Keratinocyte (primary cell): ENCODE results near the gene TSC22D4. TPM values are rescaled to one million over a fixed set of nuclear protein-coding genes. Genes with fewer than 3 reads are reported as not detected.

Experiments used
- DNase-seq: peaks from one replicate; pipeline ENCODE4 v3.0.0-alpha.2; 2011; ENCODE audit warnings: low read depth, missing footprints, low spot score
- FAIRE-seq: peaks from 2 replicates; lab custom pipeline; 2011; peaks lifted over from hg19 to GRCh38; lab: Jason Lieb, UNC
- H2AFZ ChIP-seq: 2 replicates; pipeline ENCODE4 v1.6.0; 2012; ENCODE audit warnings: low read length, control low read depth, inconsistent platforms; ENCODE audit not compliant: control insufficient read depth
- H3K27ac ChIP-seq: 2 replicates; pipeline ENCODE4 v1.5.1; 2011; ENCODE audit warnings: low read length; ENCODE audit not compliant: control insufficient read depth, insufficient read depth
- H3K27me3 ChIP-seq: 3 replicates; pipeline ENCODE4 v1.6.0; 2011; ENCODE audit warnings: low read length; ENCODE audit not compliant: control insufficient read depth, insufficient read depth; ENCODE audit errors: extremely low read depth
- H3K36me3 ChIP-seq, 2 experiments: 2 replicates in 1 of 2; 3 replicates in 1 of 2; pipeline ENCODE4 v1.5.1; 2011; ENCODE audit warnings: low read length in 2 of 2, mild to moderate bottlenecking in 1 of 2; ENCODE audit not compliant: control insufficient read depth in 2 of 2, insufficient read depth in 2 of 2; ENCODE audit errors: extremely low read depth in 1 of 2
- H3K4me1 ChIP-seq: 3 replicates; pipeline ENCODE4 v1.5.1; 2011; ENCODE audit warnings: low read length; ENCODE audit not compliant: control insufficient read depth, insufficient read depth; ENCODE audit errors: extremely low read depth
- H3K4me2 ChIP-seq: 3 replicates; pipeline ENCODE4 v1.6.0; 2011; ENCODE audit warnings: low read depth, low read length; ENCODE audit not compliant: control insufficient read depth, insufficient read depth; ENCODE audit errors: extremely low read depth
- H3K4me3 ChIP-seq, 3 experiments: fragments of 200-600 bp in 1 of 3; sonication (generic) in 1 of 3; 2 replicates in 2 of 3; 3 replicates in 1 of 3; pipeline ENCODE4 v1.5.1; 2011 to 2016; ENCODE audit warnings: low read length in 3 of 3, mild to moderate bottlenecking in 3 of 3, control low read depth in 2 of 3, inconsistent platforms in 1 of 3, low read depth in 1 of 3, mixed read lengths in 1 of 3, mixed run types in 1 of 3, moderate library complexity in 1 of 3; ENCODE audit not compliant: control insufficient read depth in 2 of 3, insufficient read depth in 2 of 3; ENCODE audit errors: extremely low read depth in 1 of 3
- H3K79me2 ChIP-seq: 2 replicates; pipeline ENCODE4 v1.6.0; 2012; ENCODE audit warnings: low read length; ENCODE audit not compliant: control insufficient read depth, insufficient read depth
- H3K9ac ChIP-seq: 3 replicates; pipeline ENCODE4 v1.6.0; 2011; ENCODE audit warnings: low read length; ENCODE audit not compliant: control insufficient read depth, insufficient read depth; ENCODE audit errors: extremely low read depth
- H3K9me1 ChIP-seq: 3 replicates; pipeline ENCODE4 v1.6.0; 2011; ENCODE audit warnings: low read length; ENCODE audit not compliant: control insufficient read depth, insufficient read depth; ENCODE audit errors: extremely low read depth
- H3K9me3 ChIP-seq: 2 replicates; pipeline ENCODE4 v1.5.1; 2012; ENCODE audit warnings: low read depth, low read length; ENCODE audit not compliant: control insufficient read depth
- H4K20me1 ChIP-seq: 3 replicates; pipeline ENCODE4 v1.6.0; 2011; ENCODE audit warnings: low read length; ENCODE audit not compliant: control insufficient read depth, insufficient read depth; ENCODE audit errors: extremely low read depth
- CTCF ChIP-seq, 3 experiments: IDR thresholded peaks in 1 of 3; conservative IDR thresholded peaks in 1 of 3; optimal IDR thresholded peaks in 1 of 3; 2 replicates in 2 of 3; 3 replicates in 1 of 3; pipeline versions ENCODE3 to v1.5.1; 2011; ENCODE audit warnings: low read length in 3 of 3, mild to moderate bottlenecking in 3 of 3, moderate library complexity in 2 of 3, control low read depth in 1 of 3, inconsistent platforms in 1 of 3; ENCODE audit not compliant: insufficient read depth in 2 of 3; ENCODE audit errors: extremely low read depth in 1 of 3
- EZH2 ChIP-seq: IDR thresholded peaks from one replicate; pipeline ENCODE4 v1.6.1; 2012; ENCODE audit warnings: inconsistent platforms, mild to moderate bottlenecking, low read length, moderate library complexity
- dilution Hi-C: fragments of 300-500 bp; cut with MboI; formaldehyde crosslinking; loops from one replicate; pipeline ENCODE4 v1.7.0; 2020; ENCODE audit warnings: low sequenced_read_pairs; ENCODE audit not compliant: extremely low pct_ligation_motif_present
- polyA plus RNA-seq, 5 experiments: library from polyadenylated mRNA; depleted of rRNA in 3 of 5; stranded (reverse) in 3 of 5; stranded (forward) in 1 of 5; unstranded in 1 of 5; fragments of >200 nt; gene quantifications; 1 replicate in 1 of 5; 2 replicates in 3 of 5; 3 replicates in 1 of 5; pipeline versions ENCODE4 v1.2.1 to v1.2.3, GENCODE V29; 2011 to 2012; ENCODE audit warnings: missing spikeins in 2 of 5, low read depth in 1 of 5, low replicate concordance in 1 of 5

TSC22D4 gene
- polyA plus RNA-seq, 1 donor (not counting 4 experiments of a cell fraction or from before 2014, with no cell fraction given): 8.4 TPM

- no peak overlapping the region for H3K9ac ChIP-seq
- no peaks in the 10 kb centered on the region for H3K9me1 ChIP-seq
- no peaks in the 10 kb centered on the region for H4K20me1 ChIP-seq
- no peak overlapping the region for H2AFZ ChIP-seq
- no peak for FAIRE-seq
- H3K4me3 ChIP-seq: no peak overlapping the region
- H3K36me3 ChIP-seq: no peaks in the 10 kb centered on the region
- peaks cover 10% of the 10 kb centered on the region for H3K4me1 ChIP-seq
- no peak overlapping the region for H3K27ac ChIP-seq
- dilution Hi-C loops: no loop called here
- no peaks in the 10 kb centered on the region for H3K79me2 ChIP-seq
- H3K9me3 ChIP-seq: no peaks in the 10 kb centered on the region
- no peak overlapping the region for H3K4me2 ChIP-seq
- no peak for DNase-seq
- H3K27me3 ChIP-seq: no peaks in the 10 kb centered on the region
- TF ChIP-seq CTCF (optimal IDR thresholded peaks at IDR 0.05 in 1 of 3, IDR thresholded peaks at IDR 0.05 in 1 of 3, conservative IDR thresholded peaks at IDR 0.05 in 1 of 3; ENCODE audit: extremely low read depth in 1 of 3, insufficient read depth in 2 of 3, low read length in 3 of 3) (no peak), EZH2 (no peak)
Observed at GRCh38 chr7:100488333-100489095, 9.5 kb upstream of the TSC22D4 start.

GRCh38 chr7:100486753-100487446 lies 7.9 kb upstream of the TSC22D4 start:
- Histone ChIP-seq H3K4me3 (no peak overlapping the region), H3K36me3 (no peaks in the 10 kb centered on the region), H3K4me2 (no peak overlapping the region), H3K79me2 (no peaks in the 10 kb centered on the region), H3K9ac (no peak overlapping the region), H4K20me1 (no peaks in the 10 kb centered on the region), H3K27me3 (no peaks in the 10 kb centered on the region), H2AFZ (no peak overlapping the region), H3K9me3 (no peaks in the 10 kb centered on the region), H3K4me1 (no peaks in the 10 kb centered on the region), H3K27ac (no peak overlapping the region), H3K9me1 (no peaks in the 10 kb centered on the region)
- dilution Hi-C loops: no loop called here
- FAIRE-seq (no peak), DNase-seq (no peak)
- TF ChIP-seq EZH2 (no peak), CTCF (optimal IDR thresholded peaks at IDR 0.05 in 1 of 3, IDR thresholded peaks at IDR 0.05 in 1 of 3, conservative IDR thresholded peaks at IDR 0.05 in 1 of 3; ENCODE audit: extremely low read depth in 1 of 3, insufficient read depth in 2 of 3, low read length in 3 of 3) (no peak)
